Limb (tissue), 2 donors: ENCODE results near the gene RABGAP1L.
"Not testable (repeated sequence)": the region's sequence is repeated elsewhere in the genome, so short reads cannot be mapped to it uniquely, and the experiment has no call there.

Experiments used
- DNase-seq, 2 donors: peaks; one replicate each; pipeline ENCODE4 v3.0.0-alpha.2; 2016; ENCODE audit errors: extremely low spot score in 2 of 2

The RABGAP1L gene

DNA sequence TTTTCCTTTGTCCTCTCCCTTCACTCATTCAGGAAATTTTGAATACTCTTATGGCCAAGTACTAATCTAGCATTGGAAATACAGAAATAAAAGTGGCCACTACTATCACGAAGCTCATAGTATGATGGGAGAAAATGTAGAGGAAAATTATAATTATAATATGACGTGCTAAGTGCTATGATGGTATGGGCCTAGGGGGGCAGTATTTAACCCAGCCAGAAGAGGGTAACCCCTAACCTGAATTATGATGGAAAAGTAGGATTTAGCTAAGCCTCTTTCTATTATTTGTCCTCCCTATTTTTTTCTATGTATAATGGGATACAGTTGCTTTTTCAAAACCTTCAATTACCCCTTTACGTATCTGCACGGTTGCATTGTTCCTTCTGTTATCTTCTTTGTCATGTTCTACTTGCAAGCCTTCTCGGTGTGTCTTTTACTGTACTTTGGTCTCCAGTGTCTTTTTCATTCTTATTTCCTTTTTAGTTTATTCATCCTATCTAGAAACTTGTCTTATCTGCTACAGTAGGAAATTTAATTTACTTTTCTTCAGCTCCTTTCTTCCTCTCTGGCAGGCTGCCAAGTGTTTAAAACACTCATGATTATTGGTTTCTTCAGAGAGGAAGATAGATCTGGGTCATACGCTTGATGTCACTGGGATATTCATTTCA lies 199.6 kb downstream of the RABGAP1L start:
- DNase-seq: no peak

DNA sequence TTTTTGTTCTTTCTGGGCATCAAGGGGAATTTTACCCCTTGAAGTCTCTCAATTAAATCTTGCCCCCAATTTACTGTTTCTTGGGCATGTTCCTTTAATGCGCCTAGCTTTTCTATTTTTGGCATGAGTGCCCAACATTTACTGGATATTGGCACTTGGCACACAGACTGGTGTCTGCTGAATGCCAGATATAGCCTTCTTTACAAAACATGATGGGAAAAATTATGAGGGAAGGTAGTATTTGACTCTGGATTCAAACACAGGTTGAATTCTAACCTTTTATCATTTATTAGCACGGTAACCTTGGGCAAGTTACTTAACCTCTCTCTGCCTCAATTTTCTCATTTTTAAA lies 200.1 kb downstream of the RABGAP1L start:
- no peak for DNase-seq

DNA sequence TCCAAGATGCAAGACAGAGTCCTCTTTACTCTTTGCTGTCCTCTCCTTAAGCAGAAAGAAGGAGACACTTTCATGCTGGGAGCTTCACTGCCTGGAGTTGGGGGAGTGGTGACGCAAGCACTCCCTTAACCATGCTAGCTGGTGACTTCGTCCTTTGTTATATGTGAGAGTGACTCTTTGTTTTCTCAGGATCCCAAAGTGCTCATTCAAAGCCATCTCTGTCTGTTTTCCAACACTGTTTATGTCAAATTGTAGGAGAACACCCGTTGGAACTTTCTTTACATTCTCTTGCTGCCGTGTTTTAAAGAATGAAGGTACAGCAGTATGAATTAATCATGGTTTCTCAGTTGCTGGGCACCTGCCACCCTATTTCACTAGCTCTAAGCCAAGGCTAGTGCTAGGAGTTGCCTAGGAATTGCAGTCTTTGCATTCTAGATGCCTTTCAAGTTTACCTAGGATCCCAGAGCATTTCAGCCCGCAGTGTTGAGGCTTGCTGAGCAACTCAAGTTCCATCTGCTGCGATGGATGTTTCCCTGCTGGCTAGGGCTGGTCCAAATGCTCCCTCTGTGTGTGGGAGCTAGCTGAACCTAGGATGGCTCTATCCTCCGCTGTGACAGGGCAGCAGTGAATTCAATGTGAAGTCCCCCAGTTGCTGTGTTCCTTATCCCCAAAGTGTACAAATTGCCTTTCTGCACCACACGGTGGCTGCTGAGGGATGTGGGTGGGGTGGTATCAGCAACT lies 205.8 kb downstream of the RABGAP1L start:
- DNase-seq: no peak

DNA sequence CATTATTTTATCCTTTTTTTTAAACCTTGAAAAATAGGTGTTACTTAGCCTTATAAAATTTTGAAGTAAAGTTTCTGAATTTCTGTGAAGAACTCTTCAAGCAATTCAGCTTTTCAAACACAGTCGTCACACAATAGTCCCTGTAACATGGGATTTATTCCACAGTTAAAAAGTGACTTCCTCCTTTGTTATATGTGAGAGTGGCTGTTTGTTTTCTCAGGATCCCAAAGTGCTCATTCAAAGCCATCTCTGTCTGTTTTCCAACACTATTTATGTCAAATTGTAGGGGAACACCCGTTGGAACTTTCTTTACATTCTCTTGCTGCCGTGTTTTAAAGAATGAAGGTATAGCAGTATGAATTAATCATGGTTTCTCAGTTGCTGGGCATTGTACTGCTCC lies 207.6 kb downstream of the RABGAP1L start:
- DNase-seq: no peak

DNA sequence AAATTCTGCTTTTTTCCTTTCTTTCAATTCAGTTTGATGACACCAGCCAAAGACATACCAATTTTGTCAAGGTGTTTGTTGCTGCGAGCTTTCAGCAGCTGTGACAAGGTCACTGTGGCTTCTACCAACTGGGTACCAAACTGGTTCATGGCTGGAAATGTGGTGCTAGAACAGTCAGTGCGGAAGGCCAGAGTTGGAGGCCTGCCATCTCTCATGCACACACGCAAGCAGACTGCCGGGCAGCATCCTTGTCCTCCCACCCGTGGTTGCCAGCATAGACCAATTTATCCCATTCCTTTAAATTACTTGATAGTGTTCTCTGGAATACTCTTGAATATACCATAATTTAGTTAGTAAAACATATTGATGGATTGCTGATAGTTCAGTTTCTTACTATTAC lies 208.6 kb downstream of the RABGAP1L start:
- no peak for DNase-seq

DNA sequence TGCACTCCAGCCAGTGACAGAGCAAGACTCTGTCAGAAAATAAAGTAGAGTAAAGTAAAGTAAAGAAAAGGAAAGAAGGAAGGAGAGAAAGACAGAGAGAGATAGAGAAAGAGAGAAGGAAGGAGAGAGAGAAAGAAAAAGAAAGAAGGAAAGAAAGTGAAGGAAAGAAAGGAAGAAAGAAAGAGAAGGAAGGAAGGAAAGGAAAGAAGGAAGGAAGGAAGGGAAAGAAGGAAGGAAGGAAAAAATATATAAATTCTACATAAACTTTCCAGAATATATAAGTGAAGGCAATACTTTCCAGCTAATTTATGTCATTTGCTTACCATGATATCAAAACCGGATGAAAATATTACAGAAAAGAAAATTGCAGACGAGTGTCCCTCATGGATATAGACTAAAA lies 216.7 kb downstream of the RABGAP1L start:
- no peak for DNase-seq

DNA sequence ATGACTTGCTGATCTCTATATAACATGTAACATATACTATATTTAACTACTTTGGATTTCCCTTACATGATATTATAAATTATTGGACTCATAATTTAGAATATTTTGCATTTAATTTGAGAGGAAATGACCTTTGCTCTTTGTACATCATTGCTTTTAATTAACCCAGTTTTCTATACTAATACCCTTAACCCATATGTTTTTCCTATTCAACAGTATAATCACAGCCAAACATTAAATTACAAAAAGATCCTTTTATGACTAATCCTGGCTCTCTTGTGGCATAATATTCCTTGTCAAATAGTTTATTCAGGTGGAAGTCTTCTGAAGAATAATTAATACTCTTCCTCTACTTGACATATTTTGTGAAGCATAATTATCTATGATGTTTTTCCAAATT lies 232.4 kb downstream of the RABGAP1L start:
- DNase-seq: no peak

DNA sequence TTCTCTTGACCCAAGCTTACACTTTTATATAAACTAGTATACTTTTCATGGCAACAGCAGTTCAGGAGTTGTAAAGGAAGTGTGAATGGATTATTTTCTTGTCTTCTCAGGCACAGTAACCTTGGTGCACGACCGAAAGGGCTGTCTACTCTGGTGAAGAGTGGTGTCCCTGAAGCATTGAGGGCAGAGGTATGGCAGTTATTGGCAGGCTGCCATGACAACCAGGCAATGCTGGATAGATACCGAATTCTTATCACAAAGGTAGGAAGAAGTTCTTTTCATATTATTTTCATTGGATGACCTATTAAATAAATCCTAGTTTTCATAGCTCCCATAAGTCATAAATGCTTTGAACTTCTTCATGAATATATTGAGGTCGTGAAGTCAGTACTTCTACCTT lies 234.6 kb downstream of the RABGAP1L start:
- DNase-seq: no peak

DNA sequence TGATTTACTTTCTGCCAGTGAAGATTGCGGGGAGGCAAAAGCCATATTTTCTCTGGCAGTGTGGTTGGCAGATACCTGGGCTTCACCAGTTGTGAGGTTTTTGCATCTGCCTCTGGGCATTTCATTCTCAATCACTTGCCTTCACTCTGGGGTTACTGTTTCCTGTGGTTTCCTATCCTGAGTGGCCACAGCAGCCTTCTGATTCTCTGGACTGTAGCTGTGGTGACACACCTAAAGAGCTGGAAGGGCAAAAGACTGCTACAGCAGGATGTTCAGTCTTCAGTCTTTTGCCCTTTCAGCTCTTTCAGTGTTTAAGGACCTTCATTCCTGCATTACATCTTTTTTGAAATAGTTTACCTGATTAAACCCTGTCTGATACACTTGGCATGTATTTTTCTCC lies 237.9 kb downstream of the RABGAP1L start:
- DNase-seq: no peak

DNA sequence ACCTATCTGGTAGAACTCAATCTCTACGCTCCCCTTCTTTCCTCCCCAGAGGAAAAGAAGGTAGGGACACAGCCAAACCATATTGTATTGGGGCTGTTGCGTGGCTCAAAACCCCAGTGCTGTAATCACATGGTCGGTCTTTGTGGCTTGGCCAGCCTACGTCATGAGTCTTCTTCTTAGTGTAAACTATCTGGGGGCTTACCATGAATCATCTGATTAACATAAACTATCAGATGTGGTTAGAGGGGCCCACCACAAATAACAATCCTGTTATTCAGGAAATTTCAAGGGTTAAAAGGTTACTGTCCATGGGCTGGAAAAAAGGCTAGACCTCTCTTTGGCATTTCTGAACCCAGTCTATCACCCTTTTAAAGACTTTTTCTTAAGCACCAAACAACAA lies 238.9 kb downstream of the RABGAP1L start:
- DNase-seq: no peak

DNA sequence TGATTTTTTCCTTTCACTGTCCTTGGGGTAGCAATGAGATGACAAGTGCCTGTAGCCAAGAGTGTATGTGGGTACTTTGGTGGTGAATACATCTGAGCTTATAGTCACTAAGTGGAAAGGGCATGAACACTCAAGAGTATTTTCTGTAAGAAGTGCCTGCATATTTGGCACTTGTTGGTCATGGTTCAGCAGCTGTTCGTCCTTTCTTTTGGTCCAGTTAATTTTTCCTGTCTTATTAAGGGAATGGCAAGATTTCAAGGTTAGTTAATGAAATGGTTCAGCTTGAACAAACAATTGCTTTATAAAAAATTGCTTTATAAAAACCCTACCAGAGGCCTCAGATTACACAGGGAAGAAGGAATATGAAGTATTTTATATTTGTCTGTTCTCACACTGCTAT lies 239.9 kb downstream of the RABGAP1L start:
- DNase-seq: no peak

DNA sequence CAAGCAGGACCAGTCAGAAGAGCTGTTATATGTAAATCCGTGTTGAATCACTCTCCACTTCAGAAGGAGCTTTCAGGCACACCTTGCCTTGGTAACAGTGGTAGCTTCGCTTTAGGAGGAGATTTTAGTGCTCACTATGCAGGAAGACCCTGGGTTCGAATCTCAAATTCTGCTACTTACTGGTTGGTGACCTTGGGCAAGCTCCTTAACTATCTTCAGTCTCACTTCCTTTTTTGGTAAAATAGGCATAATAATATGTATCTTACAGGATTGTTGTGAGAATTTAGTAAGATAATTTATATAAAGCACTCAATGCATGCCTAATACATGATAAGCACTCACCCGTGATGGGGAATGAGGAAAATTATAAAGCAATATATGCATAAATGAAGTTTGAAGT lies 241.8 kb downstream of the RABGAP1L start:
- no peak for DNase-seq

DNA sequence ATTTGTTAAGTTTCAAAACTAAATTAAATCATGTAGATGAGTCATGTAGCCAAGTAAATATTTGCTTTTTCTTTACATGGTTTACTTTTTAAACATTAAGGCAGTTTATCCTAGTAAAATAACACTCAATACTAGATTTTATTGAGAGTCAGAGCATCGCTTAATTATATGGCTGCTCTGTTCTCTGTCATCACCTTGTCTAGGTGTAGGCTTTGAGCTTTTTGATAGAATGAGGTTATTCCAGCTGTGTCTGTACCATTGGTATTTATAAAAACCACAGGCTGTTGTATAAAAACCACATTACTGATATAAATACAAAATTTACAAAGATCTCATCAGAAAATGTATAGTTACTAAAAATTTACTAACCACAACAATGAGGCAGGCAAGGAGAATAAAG lies 245.9 kb downstream of the RABGAP1L start:
- no peak for DNase-seq

DNA sequence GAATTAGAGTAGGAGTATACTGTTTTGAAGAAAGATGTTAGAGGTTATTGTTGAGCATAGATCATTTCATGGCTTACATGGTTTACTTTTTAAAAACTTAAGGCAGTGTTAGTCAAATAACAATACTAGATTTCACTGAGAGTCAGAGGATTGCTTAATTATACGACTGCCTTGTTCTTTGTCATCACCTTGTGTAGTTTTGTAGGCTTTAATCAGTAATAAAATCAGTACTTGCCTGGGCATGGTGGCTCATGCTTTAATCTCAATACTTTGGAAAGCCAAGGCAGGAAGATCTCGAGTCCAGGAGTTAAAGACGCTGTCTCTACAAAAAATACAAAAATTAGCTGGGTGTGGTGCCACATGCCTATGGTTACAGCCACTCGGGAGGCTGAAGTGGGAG lies 247.1 kb downstream of the RABGAP1L start:
- DNase-seq: no peak

DNA sequence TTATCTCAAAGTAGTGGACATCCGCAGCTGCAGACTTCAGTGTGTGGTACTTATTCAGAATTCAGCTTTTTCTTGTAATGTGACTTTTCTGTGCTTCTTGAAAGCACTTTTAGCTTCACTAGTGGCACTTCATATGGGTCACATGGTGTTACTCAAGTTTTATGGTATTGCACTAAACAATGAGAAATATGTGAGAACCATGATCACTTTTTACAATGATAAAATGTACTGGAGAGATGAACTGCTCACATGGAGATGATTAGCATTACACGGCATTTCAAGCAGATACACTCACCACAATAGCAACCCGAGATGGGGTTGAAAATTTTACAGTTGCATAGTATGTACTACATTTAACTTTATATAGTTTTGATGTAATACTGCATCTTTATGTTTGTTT lies 248.3 kb downstream of the RABGAP1L start:
- DNase-seq: no peak

DNA sequence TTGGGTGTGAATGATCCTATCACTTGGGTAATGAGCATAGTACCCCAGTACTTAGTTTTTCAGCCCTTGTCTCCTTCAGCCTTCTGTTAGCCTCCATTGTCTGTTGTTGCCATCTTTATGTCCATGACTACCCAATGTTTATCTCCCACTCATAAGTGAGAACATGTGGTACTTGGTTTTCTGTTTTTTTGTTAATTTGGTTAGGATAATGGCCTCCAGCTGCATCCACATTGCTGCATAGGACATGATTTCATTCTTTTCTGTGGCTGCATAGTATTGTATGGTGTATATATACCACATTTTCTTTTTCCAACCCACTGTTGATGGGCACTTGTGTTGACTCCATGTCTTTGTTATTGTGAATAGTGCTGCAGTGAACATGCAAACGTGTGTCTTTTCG lies 248.8 kb downstream of the RABGAP1L start:
- DNase-seq: no peak

DNA sequence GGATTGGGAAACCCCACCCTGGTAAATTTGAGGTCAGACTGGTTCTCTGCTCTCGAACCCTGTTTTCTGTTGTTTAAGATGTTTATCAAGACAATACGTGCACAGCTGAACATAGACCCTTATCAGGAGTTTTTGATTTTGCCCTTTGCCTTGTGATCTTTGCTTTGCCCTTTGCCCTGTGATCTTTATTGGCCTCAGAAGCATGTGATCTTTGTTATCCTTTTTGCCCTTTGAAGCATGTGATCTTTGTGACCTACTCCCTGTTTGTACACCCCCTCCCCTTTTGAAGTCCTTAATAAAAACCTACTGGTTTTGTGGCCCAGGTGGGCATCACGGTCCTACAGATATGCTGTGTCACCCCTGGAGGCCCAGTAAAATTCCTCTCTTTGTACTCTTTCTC lies 250.5 kb downstream of the RABGAP1L start:
- DNase-seq: not testable (repeated sequence)

DNA sequence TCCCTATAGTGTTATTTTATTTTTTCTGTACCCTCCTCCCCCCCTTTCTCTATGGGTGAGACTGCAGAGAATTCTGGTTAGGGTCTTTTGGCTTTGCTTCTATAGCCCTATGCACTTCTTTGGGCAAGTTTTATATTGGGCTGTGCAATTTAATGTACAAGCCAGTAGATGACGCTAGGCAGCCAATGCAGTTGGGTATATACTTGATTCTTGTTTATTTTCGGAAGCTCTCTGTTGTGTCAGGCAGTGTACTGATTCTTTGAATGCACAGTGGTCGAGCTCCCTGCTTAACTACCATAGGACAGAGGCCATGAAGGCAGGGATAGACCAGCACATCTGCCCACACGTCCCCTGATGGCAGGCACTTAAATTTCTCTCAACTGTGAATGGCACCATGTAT lies 254.3 kb downstream of the RABGAP1L start:
- DNase-seq: no peak

DNA sequence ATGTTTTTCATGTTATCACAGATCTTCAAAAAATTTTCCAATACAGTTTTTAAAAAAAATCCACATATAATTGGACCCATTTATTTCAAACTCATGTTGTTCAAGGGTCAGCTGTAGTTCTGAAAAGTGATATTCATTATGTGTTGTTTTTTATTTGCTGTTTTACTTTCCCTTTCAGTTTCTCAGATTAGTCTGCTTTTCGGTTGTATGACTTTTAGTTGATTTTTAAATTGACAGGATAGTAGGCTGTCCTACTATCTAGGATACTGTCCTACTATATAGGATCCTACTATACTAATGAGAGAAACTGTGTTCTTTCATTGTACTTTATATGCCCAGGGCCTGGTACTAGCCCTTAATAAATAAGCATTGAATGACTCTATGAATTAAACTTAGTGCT lies 254.9 kb downstream of the RABGAP1L start:
- no peak for DNase-seq

DNA sequence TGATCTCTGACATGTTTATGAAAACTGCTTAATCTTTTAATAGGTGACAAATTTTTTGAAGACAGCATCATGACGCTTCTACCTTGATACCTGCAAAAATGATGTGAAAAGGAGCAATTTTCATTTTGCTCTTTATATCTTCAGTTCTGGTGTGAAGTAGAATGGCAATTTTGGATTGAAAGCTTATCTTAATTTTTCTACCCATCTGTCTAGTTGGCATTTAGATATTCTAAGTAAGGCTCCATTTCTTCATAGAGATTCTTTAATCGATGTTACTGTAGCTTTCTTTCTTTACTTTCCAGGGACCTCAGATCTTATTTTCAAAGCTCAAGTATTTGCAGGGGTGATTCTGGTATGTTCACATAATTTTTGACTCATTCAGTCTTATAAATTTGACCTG lies 256.2 kb downstream of the RABGAP1L start:
- DNase-seq: no peak

DNA sequence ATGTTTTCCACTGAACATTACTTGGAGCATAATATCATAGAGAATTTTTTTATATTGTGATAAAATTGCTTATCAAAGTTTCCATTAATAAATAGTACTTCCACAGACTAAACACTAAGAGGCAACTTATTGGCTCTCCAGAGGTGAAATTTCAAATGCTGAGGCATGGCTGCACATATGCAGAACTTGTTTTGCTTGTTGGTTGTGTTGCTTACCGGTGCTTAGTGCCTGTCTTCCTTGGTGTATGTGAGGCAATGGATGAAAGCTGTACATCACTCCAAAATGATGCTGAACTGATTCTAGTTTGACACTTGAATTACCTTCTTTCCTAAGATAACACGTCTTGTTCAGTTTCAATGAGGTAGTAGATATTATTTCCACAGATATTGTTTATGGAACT lies 258.6 kb downstream of the RABGAP1L start:
- DNase-seq: no peak

DNA sequence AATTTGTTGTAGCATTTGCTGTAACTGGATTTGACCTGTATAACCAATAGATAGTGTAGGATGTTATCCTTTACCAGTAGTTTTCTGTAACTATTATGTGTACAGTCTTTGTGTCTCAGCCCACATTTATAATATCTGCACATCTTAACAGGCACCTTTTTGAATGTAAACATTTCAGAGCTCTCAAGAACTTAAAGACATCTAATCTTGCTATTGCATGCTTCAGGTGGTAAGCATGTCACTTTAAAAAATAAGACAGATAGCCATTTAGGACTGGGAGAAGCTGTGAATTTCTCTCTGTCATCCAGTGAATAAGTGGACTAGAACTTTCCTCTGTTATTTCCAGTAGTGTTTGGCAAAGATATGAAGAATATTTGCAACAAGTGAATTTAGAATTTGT lies 265.8 kb downstream of the RABGAP1L start:
- DNase-seq: no peak

DNA sequence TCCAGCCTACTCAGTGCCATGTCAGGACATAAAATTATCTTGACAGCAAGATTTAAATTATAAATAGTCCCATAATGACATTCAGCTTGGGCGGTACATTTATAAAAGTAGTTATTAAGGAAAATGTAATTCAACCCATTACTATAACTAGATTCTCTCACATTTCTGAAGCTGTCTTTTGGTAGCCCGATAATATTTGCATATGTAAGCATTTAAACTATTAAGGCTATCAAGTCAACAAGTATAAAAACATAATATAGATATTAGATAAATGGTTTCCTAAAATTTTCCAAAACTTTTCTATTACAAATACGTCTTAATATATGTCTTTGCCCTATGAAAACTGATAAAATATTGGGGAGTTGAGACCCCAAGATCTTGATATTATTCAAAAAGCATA lies 266.8 kb downstream of the RABGAP1L start:
- no peak for DNase-seq

DNA sequence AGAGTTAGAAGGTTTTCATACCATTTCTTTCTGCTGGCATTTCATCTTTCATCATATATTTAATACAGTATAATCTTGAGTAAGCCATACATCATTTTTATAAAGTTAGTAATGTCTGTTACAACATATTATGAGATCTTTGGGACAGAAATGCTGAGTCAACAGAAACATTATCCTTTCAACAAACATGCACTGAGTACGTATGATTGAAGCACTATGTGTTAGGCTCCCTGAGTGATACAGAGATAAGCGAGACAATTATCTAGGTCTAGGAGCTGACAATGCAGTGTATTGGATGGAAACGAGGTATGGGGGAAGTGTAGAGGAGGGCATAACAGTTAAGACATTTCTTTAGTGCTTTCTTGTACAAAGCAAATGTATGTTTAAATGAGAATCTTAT lies 268.7 kb downstream of the RABGAP1L start:
- DNase-seq: no peak
